Right renal pelvis (tissue), 4 donors: ENCODE results near the gene CIB4. TPM values are rescaled to one million over a fixed set of nuclear protein-coding genes. Genes with fewer than 3 reads are reported as not detected.

Experiments
- DNase-seq, 4 donors: peaks; one replicate each; pipeline ENCODE4 v3.0.0-alpha.2; 2013; ENCODE audit warnings: low read depth in 4 of 4, low spot score in 3 of 4, missing footprints in 1 of 4
- polyA plus RNA-seq, 4 donors: library from polyadenylated mRNA; unstranded; fragments of 120-200 nt; gene quantifications; one replicate each; pipeline ENCODE4 v1.2.1, GENCODE V29; 2013; ENCODE audit not compliant: insufficient read length in 4 of 4

The CIB4 gene
- polyA plus RNA-seq, 4 donors, result 0.30 to 1.2 (median 0.61) TPM

DNA sequence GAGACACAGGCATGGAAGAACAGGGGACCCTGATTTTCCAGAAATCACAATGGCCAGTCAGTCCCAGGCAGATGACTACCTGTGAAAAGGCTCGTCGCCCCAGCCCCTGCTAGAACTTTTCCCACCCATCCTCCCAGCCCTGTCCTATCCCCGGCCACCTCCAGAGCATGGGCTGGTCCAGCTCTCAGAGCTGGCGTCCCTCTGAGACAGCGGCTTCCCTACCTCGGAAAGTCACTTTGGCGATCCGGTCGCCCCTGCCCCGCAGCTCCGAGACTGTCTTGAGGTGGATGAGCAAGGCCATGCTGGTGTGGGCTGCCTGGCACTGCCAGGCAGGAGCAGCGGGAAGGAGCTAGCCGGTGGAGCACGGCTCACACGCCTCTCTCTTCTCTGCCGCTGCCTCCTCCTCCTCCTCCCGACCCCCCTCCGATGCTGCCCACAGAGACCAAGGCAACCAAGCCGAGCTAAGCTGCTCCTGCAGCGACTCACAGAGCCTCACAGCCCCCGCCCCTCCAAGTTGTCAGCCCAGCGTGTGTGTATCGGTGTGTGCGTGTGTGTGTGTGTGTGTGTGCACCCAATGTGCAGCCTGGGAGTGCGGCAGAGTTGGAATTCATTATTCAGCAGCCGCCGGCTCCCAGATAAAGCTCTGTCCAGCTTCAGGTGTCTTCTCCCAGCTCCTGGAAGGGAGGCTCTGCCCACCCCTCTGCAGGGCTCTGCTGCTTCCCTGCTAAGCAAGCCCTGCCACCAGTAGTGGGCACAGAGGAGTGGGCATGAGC lies 82.7 kb downstream of the CIB4 start:
- peak in 1 of 4 donors; percentile 16 for DNase-seq

DNA sequence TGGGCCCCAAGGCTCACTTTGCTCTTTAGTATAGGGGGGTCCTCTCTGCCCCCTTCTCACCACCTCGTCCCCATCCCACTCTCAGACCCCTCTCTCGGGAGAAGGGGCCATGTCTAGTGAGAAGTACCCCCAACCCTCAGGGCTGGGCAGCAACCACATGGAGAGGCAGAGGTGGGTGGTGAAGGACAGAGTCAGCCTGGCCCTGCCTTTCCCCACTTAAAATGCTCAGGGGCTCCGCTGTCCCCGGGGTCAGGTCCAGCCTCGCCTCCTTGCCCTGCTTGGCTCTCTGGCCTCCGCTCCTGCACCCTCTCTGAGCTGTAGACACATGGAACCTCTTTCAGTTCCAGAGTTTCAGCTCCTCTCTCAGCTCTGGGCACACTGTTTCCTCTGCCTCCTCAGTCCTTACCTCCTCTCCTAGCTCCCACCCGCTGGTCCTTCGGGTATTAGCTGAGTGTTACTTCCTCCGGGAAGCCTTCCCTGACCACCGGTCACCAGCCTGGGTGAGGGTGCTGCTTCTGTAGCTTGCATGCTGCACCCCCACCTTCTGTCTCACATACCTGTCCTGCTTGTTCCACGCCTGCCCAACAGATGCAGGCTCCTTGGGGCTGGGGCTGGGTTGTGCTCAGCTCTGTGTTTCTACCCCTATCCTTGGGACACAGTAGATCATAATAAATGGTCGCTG lies 83.8 kb downstream of the CIB4 start:
- no peak for DNase-seq

DNA sequence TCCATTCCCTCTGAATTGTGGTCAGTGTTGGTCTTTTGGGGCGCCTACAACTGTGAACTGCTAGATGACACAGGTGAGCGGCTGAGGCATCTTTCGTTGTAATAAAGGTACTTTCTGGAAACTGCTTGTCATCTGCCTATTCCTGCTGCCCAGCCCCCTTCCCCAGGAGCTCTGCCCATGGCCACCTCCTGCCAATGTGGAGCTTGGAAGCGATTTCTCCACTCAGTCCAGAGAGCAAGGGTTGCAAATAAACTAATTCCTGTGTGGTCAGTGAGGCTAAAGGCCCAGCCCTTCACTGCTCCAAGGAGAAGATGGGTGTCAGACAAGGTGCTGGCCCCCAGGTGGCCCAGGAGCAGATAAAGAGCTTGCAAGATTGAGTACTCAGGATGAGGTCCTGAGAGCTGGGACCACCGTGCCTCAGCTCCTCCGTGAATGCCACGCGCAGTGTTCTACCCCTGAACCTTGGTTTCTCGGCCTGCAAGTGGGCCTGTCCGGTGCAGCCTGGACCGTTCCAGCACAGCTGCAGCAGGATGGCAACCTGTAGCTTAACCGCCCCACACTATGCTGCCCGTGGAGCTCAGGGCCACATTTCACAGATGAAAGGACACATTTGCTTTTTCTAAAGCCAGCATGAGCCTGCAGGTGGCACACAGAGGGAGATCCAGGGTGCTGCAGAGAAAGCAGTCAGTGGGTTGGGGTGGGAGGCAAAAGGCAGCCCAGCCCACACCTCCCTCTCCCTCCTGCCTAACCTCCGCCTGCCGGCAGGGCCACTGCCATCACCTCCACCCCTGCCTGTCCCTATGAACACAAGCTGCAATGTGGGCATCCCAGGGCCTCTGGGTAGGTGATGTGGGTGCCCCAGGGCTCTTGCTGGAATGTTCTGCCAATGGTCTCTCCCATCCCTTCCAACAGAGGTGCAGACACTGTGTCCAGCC lies 84.6 kb downstream of the CIB4 start:
- no peak for DNase-seq

DNA sequence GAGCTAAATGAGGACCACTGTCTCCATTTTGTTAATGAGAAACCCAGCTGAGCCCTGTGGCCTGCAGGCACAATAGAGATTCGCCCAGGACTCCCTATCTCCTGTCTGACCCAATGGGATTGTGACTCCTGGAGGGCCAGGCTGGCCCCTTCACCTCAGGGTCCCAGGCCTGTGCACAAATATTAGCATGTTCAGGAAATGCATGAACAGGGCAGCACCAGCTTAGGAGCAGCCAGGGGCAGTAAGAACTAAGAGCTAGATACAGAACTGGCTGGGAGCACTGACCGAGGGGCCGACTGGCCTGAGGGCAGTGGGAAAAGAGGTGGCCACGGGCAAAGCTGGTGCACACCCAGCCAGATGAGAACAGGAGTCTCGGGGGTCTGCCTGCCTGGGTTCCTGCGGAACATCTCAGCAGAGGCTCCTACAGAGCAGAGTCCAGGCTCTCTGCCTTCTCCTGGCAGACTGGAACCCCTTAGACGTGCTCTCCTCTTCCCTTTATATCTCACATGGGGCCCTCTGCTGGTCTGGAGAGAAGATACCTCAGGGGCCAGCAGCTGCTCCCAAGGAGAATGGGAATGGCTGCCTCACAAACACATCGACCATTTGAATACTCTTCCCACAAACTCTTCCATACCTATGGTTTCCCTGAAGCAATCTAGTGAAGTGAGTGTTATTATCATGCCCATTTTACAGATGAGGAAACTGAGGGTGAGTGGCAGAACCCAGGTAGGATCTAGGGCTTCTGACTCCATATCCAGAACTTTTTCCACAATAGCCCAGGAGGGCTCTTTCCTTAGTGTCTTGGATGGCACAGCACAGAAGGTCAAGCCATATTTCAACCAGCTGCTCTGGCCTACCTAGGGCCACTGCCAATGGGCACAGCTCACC lies 85.7 kb downstream of the CIB4 start:
- DNase-seq, result no peak

DNA sequence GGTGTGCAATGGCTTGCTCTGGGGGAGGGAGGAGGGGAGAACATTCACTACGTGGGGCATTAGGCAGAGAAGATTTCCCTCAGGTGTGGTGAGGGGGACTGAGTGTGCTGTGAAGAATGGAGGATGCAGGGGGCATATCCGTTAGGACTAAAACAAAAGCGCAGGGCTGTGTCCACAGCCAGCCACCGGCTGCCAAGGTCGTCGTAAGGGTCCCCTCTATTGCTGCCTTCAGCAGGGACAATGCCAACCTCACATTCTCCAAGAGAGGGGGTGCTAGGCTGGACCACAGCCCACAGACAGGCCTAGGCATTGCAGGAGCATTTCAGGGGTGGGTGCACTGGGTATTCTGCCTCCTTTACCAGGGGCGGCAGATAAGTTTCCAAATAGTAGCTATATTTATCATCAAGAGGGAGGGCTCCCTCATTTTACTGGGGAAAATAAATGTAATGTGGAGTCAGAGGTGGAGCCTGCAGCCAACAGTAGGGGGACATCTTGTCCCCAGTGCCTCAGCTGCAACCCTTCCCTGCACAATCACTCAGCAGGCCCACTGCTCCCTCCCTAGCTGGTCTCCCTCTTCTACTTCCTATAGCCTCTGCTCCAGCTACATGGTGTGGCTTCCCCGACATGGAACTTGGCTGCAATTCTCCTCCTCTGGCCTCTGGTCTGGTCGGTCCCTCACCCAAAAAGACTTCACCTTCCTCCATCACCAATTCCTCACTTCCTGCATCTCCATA lies 88.4 kb downstream of the CIB4 start:
- DNase-seq, result no peak

DNA sequence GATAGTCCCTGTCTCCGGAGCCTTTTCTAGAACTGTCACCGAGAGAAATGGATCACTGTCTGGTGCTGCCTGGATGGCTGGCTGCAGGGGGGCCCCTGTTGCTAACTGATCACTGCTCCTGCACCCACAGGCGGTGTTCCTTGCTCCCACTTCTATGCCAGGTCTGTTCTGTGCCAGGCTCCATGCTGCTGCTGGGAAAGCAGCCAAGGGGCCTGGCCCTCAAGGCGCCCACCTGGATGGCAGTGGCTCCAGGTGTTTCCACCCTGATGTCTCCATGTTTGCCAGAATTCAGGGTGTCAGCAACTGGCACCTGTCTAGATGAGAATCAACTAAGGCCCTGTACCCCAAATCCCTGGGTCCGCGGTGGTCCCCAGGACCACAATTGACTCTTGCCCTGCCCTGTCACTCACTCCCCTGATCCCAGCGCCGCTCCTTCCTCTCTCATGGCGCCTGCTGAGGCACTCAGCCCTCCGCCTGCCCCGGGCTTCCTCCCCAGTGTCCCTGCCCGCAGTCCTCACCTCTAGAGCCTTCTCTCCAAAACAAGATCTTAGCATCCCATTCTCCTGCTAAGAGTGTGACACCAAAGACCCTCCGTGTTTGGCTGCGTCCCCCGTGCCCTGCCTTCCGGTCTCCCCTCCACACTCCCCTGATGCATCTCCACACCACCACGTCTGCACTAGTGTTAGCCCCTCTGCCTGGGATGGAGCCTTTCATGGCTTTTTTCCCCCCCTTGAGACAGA lies 90.7 kb downstream of the CIB4 start:
- DNase-seq, result no peak

DNA sequence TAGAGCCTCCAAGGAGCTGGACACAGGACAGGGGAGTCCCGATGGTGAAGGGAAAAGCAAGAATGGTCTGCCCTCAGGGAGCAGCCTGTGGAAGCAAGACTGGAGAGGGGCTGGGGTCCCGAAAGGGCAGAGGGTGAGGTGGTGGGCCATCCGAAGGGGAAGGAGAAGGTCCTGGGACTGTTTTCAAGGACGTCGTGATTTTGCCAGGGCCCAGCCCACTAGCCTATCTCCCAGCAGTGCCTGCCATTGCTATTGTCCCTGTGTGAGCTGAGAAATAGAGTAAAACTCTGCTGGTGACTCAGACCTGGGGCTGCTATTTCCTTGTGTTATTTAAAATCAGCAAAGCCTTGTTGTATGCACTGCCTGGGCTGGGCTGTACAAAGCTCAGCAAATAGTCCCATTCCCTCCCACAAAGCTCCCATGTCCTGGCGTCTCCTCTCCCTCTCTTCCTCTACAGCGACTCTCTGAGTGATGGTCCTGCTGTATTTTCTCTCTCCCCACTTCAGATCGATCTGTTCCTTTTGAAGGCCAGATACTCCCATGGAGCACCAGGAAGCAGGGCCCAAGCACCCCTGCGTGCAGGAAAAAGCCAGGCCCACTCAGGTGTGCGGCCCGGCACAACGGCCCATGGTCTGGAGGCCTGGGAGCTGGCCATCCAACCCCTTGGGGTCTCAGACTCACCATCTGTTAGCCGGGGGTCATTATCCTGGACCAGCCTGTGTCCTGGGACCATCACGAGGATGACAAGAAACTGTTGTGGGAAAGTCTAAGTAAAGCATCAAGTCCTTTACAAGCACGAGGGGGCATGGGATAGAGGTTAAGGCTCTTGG lies 98.3 kb downstream of the CIB4 start:
- DNase-seq, result no peak

DNA sequence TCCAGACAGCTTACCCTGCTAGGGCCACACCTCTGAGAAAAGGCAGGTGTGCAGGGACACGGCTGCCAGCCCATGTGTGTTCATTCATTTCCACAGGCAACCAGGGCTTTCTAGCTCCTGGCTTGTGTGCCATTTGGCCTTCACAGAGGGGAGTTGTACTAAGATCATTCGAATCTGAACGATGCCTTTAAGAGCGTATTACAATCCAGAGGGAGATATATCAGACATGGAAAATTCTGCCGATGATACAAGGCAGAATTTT lies 99.0 kb downstream of the CIB4 start:
- DNase-seq, result no peak

DNA sequence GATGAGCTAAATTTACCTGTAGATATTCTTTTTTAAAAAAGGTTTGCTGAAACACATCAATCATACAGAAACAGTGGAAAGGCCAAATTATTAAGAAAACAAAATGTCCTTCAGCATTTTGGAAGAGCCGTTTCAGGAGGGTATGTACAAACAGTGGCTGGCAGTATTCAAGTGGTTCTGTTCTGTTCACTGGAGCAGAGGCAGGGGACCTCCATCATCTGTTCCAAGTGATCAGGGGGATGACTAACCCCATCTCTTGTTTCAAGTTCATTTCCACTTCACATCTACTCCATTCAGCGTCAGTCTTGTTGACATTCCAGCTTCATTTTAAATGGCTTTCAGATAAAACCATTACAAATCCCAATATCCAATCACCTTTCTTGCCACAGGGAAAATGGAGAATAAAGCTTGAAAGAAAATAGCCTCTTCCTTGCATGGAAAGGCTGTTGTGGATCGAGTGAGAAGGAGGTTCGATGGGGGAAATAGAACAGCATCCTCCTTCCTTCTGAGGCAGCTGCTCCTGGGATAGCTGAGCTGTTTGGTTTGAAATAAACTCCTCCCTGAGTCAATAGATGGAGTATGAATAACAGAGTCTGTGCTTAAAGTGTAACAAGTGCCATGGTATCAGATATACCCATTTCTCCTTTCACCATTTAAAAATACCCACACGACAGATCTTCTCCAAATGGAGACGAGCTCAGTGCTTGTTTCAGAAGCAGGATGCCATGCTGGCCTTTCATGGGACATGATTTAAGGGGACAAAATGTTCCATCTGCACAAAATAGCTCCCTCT lies 99.6 kb downstream of the CIB4 start:
- no peak for DNase-seq

DNA sequence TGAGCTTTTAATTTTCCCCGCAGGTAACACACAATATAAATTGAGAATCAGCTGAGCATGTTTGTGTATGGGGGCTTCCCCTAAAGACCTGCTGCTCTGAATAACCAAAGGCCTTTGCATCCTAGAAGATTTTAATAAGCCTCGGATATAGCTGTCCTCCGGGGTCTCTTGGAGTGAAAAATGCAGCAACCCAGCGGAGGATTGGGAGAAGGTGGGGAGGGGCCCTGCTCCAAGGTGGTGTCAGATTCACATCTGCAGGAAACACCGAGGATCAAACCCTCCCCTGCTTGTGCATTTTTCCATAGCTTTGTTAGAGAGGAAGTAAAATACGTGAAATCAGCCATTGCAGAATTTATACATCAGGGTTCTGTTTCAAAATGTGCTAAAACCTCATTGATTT lies 100.2 kb downstream of the CIB4 start:
- no peak for DNase-seq

DNA sequence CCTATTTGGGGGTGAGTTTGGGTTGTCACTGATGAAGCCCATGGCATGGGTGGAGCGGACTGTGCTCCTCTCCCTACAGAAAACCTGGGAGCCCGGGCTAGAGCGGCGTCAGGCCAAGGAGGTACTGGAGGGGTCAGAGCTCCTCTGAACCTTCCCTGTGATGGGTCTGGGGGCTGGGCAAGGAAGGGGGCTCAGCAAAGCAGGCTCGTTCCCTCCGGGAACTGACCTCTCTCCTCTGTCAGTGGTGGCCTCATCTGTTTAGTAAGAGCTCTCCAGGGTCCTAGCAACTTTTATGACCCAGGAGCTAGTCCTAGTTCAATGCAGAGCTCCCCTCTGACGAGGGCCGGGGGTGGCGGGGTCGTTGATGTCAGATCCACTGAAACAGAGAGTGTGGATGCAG lies 100.9 kb downstream of the CIB4 start:
- DNase-seq, result no peak

DNA sequence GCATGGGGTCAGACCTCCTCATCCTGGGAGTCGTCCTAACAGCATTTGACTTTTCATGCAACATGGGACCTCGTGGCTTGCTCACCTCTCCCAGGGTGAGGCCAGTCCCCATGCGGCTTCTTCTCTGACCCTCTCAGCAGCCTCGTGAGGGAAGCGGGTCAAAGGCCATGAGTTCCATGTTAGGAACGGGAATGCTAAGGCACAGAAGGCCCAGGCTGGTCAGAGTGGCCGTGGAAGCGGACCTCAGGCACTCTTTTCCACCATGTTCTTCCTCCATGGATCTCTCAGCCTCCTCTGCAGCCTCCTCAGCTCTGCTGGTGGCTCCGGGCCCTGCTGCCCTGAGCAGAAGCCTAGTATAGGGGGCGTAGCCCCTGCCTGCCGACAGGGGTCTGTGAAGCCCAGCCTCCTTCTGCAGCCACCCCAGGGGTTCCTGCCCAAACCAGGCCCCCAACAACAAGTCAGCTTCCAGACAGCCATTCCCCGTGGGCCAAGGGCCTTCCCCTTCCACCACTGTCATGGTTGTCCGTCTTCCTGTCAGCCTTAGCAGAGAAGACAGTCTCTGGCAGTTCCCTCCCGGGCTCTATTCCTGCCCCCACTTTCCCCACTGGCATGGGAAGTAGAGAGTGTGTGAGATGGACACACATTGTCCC lies 103.2 kb downstream of the CIB4 start:
- no peak for DNase-seq

DNA sequence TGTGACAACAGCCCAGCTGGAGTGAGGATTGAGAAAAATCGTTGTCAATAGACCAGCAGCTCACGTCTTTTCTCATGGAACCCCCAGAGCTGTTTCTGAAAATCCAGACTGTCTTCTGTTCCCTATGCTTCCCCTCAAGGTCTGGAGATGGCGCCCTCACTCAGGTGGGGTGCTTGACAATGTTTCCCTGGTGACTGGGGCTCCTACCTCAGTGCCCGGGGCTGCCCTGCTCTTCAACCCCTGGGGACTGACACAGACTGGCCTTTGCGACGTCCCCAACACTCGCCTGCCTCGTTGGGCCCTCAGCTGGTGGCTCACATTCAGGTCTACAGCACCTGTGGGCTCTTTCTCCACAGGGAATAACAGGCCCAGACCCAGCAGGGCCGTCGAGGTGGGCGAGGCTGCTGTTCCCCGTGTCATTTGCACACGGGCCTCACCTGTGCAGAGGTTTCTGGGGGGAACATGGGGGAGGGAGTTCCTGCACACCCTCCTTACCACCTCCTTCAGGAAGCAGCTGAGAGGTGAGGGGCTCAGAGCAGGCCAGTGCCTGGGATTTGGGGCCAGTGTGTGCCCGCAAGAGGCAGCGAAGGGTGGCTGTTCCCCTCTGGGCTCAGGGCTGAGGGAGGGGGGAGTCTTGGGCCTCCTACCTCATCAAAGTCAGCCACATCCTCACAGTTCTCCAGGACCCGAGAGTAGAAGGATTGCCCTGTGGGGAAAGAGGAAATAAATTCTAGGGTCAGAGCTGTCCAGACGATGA lies 103.9 kb downstream of the CIB4 start:
- DNase-seq, result no peak

DNA sequence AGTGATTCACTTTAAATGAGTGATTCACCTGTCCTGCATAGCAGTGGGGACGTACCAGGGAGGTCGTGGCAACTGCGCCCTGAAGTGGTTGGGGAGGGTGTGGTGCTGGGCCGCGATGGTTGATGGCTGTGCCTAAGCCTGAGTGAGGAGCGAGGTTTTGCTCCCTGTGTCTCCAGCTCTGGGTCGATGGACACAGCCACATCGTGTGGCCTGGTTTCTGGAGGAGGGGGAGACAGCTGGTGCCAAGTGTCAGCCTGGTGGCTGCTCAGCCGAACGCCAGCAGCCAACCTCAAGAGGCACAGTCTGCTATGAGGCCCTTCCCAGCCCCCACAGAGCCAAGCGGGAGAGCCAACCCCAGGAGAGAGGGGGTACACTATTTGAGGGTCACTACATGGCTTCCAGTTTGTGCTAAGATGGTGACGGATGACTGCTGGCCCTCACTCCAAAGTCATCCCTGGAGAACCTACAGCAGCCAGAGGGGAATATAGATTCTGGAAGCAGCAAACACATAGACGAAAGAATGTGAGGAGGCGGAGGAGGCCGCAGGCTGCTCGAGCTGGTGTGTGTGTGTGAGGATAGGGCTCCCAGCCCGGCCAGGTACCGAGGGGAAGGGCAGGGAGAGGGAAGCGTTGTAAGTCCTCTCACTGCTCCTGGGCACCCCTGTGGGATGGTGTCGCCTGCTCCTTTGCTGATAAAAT lies 104.6 kb downstream of the CIB4 start:
- DNase-seq, result no peak

DNA sequence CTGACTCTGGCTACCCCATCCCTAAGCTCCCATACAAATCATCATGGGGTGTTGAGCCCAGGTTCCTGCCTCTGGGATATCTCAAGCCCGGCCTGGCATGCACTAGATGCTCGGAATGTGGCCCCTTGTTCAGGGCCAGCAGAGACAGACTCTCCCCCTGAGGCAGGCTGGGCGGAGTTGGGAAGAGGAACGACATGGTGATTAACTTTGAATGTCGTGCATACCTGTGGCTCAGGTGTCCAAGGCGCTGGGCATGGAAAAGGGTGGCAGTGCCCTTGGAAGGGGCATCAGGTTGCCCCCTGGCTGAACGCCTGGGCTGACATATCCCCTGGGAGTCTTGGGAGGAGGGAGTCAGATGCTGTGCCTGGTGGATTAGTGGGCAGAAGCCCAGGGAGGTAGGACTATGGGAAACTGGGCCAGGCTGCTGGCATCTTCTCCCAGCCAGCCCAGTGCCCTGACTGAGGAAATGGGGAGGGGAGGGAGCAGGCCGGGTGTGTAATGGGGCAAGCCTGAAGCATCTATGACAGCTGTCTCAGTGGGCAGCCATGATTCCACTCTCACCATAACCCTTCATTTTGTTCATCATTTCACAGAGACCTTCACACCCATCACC lies 105.4 kb downstream of the CIB4 start:
- DNase-seq, result no peak
